GM13976 (cell line): ENCODE data around the gene CCP110.

Experiments
- DNase-seq: peaks from one replicate; pipeline ENCODE4 v3.0.0; 2012; ENCODE audit warnings: low spot score
- in situ Hi-C: fragments of 300-500 bp; cut with MboI; formaldehyde crosslinking; loops from one replicate; pipeline ENCODE4 v1.12.0; 2022; ENCODE audit warnings: low sequenced_read_pairs, mixed read lengths, inconsistent platforms; ENCODE audit not compliant: unreplicated experiment
- TF ChIP-seq, protein P1 (sequence below): IDR thresholded peaks from 2 replicates; pipeline ENCODE4 v1.5.1; 2012; ENCODE audit warnings: borderline replicate concordance, mild to moderate bottlenecking; ENCODE audit not compliant: insufficient read depth; ENCODE audit errors: extremely low read depth, missing control alignments, control extremely low read depth

Gene CCP110

DNA sequence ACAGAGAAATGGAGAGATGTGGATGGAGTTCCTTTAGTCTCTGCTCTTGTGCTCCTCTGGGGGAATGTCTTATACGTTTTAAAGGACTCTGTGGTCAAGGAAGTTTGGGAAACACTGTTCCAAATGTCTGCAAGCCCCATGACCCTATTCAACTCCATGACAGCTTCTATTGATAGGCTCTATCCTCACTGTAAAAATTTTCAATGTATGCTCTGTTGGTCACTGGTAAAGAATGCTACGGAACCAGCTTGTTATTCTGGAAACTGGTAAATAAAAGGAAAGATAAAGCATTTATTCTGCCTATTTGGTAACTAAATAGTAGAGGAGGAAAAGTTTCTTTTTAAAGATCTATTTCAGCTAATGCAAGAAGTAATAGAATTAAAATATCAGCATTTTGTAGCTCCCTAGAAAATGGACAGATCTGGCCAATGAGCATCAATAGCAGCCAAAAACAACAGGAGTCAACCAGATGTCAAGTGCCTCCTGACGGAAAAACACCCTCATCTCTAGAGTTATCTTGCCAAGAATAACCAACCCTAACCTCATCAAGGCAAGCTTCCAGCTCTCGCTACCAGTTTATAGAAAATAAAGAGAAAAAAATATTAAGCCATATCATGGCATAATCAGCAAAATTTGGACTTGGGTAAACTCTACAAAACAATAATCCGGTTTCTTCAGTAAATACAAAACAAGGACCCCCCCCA, 18.0 kb upstream of the CCP110 start:
- in situ Hi-C loops: loop anchor here (10.0 kb wide), 1 partner anchor 121 kb away; no protein-coding TSS in a partner anchor
- no peak for DNase-seq
- TF ChIP-seq, protein P1, sequence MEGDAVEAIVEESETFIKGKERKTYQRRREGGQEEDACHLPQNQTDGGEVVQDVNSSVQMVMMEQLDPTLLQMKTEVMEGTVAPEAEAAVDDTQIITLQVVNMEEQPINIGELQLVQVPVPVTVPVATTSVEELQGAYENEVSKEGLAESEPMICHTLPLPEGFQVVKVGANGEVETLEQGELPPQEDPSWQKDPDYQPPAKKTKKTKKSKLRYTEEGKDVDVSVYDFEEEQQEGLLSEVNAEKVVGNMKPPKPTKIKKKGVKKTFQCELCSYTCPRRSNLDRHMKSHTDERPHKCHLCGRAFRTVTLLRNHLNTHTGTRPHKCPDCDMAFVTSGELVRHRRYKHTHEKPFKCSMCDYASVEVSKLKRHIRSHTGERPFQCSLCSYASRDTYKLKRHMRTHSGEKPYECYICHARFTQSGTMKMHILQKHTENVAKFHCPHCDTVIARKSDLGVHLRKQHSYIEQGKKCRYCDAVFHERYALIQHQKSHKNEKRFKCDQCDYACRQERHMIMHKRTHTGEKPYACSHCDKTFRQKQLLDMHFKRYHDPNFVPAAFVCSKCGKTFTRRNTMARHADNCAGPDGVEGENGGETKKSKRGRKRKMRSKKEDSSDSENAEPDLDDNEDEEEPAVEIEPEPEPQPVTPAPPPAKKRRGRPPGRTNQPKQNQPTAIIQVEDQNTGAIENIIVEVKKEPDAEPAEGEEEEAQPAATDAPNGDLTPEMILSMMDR: no peak

DNA sequence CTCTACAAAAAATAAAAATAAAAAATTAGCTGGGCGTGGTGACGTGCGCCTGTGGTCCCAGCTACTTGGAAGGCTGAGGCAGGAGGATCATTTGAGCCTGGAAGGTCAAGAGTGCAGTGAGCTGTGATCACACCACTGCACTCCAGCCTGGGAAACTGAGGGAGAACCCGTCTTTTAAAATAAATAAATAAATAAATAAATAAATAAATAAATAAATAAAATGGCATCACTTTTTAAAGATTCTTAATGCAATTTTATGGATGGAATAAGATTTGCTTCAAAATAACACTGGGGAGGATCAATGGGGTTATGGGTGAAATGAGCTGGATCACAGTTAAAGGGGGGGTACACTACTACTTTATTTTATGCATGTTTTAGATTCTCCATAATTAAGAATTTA, 16.8 kb upstream of the CCP110 start:
- TF ChIP-seq, protein P1: no peak
- DNase-seq: no peak
- in situ Hi-C loops: loop anchor here (10.0 kb wide), 1 partner anchor 122 kb away; no protein-coding TSS in a partner anchor

DNA sequence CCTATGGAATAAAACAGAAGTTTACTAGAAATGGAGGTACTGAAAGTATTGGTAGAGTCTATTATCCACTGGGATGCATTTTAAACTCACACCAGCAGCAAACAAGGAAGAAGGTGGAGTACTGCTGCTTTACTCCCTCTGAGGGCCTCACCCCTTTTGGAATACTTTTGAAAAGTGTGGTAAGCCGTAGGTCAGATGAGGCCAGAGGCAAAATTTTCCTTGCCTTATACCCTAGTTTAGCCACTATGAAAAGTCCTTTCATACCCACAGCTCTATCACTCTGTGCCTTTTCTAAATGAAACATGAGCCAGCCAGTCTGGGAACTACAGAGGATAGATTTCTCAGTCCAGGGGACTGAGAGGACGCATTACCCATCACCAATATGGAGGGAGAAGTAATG, 15.9 kb upstream of the CCP110 start:
- no peak for DNase-seq
- in situ Hi-C loops: loop anchor here (10.0 kb wide), 1 partner anchor 123 kb away; no protein-coding TSS in a partner anchor
- TF ChIP-seq, protein P1: no peak

DNA sequence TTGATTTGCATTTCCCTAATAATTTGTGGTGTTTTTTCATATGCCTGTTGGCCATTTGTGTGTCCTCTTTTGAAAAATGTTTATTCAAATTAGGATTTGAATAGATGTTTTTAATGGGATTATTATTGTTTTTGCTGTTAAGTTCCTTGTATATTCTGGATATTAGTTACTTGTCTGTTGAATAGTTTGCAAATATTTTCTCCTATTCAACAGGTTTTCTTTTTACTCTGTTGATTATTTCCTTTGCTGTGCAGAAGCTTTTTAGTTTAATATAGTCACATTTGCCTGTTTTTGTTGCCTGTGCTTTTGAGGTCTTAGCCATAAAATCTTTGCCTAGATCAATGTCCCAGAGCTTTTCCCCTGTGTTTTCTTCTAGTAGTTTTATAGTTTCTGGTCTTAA, 11.4 kb upstream of the CCP110 start:
- TF ChIP-seq, protein P1: no peak
- no peak for DNase-seq
- in situ Hi-C loops: no loop called here

DNA sequence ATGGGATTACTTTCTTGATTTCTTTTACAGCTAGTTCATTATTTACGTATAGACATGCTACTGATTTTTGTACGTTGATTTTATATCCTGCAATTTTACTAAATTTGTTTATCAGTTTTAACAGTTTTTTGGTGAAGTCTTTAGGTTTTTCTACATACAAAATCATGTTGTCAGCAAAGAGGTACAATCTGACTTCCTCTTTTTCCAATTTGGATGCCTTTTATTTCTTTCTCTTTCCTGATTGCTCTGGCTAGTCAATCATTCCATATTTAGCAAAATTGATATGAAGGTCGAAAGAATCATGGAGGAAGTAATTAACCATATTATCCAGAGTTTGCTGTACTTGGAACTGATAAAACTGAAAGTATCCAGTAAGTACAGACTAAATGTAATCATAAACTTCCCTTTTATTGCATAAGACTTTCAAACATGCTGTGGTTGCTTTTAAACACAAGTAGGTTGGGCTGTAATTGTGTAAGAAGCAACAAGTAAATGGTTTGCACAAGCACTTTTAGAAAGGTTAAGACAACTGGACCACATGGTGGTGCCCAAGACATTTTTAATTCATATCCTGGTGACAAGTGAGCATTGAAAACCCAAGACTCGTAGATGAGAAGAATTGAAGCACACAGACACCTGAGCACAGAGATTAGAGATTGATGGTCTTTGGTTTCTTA, 10.2 kb upstream of the CCP110 start:
- DNase-seq: no peak
- TF ChIP-seq, protein P1: no peak
- in situ Hi-C loops: no loop called here

DNA sequence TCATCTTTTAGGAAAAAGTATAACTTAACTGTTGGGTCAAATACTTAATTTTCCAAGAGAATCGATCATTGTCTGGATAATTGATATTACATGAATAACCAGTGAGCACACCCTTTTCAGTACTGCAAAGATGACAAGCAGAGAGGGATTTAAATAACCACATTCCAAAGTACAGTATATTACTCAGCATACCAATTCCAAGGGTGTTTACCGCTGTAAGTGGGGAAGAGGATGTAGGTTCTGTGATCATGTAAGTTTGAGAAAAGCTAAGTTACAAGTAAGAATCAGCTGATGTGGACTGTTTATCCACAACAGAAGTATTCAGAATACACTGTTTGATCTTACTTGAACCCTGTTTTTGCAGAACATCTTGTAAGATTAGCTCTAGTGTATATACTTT, 8.0 kb upstream of the CCP110 start:
- no peak for DNase-seq
- TF ChIP-seq, protein P1: no peak
- in situ Hi-C loops: no loop called here
